GM10847 (cell line): Measurements from ENCODE around the gene SCEL.

Source experiments
- POLR2A ChIP-seq: IDR thresholded peaks from 2 replicates; pipeline ENCODE4 v1.6.1; 2011; ENCODE audit not compliant: insufficient read length; ENCODE audit errors: extremely low read depth

SCEL gene

GRCh38 chr13:77535448-77535847 lies at the start of gene SCEL:
SCEL (plus strand) TSS chr13:77535706; CDS start chr13:77555876, 20,170 bp downstream.
- no peak for TF ChIP-seq POLR2A

- no peak for TF ChIP-seq POLR2A
Observed at GRCh38 chr13:77489566-77490337, 45.8 kb upstream of the SCEL start.

GRCh38 chr13:77492982-77493381 lies 42.5 kb upstream of the SCEL start:
- TF ChIP-seq POLR2A, result no peak

- no peak for TF ChIP-seq POLR2A
Observed at GRCh38 chr13:77494226-77494625, 41.3 kb upstream of the SCEL start.

- TF ChIP-seq POLR2A, result no peak
Observed at GRCh38 chr13:77497350-77497749, 38.2 kb upstream of the SCEL start.

GRCh38 chr13:77497835-77498234 lies 37.7 kb upstream of the SCEL start:
- TF ChIP-seq POLR2A, result no peak

- TF ChIP-seq POLR2A, result no peak
Observed at GRCh38 chr13:77502104-77502720, 33.3 kb upstream of the SCEL start.

- no peak for TF ChIP-seq POLR2A
Observed at GRCh38 chr13:77503398-77503797, 32.1 kb upstream of the SCEL start.

- no peak for TF ChIP-seq POLR2A
Observed at GRCh38 chr13:77506874-77507273, 28.6 kb upstream of the SCEL start.

GRCh38 chr13:77507931-77508776 lies 27.4 kb upstream of the SCEL start:
- no peak for TF ChIP-seq POLR2A

- TF ChIP-seq POLR2A, result no peak
Observed at GRCh38 chr13:77508959-77509620, 26.4 kb upstream of the SCEL start.

GRCh38 chr13:77510156-77510555 lies 25.4 kb upstream of the SCEL start:
- no peak for TF ChIP-seq POLR2A

GRCh38 chr13:77511552-77511951 lies 24.0 kb upstream of the SCEL start:
- no peak for TF ChIP-seq POLR2A

- TF ChIP-seq POLR2A, result no peak
Observed at GRCh38 chr13:77513719-77514335, 21.7 kb upstream of the SCEL start.

GRCh38 chr13:77514336-77514726 lies 21.2 kb upstream of the SCEL start:
- no peak for TF ChIP-seq POLR2A
